ENCODE results near the gene SUMO3.

The SUMO3 gene

DNA sequence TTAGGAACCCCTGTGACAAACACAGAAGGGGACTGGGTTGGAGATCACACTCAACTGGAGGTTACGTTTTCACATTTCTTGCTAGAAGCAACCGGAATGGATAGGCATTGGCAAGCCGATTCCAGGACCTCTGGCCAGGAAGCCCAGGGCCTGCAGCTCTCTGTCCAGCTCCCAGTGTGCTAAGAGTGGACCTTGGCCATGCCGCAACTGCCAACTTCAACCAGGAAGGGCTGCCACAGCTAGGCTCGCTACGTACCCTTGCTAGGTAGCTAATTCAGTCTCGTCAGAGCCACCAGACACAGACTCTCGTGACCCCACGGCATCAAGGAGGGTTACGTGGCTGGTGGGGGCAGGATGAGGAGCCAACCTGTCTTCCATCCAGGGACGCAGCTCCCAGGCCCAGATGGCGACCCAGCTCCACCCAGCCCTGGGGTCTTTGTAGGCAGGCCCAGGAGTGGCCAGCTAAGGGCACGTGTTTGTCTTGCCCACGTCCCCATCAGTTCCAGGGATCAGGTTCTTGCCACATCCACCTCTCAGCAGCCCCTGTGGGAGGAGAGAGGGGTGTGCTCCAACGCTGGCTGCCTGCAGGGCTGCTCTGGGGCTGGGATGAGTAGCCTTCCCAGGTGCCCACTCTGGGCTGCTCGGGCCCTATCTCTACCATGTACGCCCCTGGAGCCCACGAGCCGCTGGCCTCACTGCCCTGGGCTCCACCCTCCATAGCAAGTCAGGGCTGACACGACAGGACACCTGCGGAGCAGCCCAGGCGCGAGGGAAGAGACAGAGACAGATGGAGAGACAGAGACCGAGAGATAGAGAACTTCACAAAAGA lies 55.4 kb downstream of the SUMO3 start:
- Histone ChIP-seq H3K9ac (ENCODE audit: low read length) (no peak overlapping the region), H3K4me3 (ENCODE audit: low read length) (no peak overlapping the region), H3K4me2 (ENCODE audit: low read length) (no peak overlapping the region), H3K36me3 (replicated peaks; ENCODE audit: low read depth, low read length) (no peaks in the 10 kb centered on the region), H2AFZ (ENCODE audit: low read depth, low read length) (no peak overlapping the region), H4K20me1 (ENCODE audit: insufficient read depth, low read length) (no peaks in the 10 kb centered on the region), H3K27me3 (ENCODE audit: low read depth, low read length) (no peaks in the 10 kb centered on the region), H3K9me3 (ENCODE audit: insufficient read depth, low read length) (no peaks in the 10 kb centered on the region), H3K27ac (ENCODE audit: low read length) (no peak overlapping the region), H3K4me1 (ENCODE audit: low read length) (no peaks in the 10 kb centered on the region), H3K79me2 (ENCODE audit: low read length) (no peaks in the 10 kb centered on the region)
- no peak for TF ChIP-seq EZH2phosphoT487 (IDR thresholded peaks at IDR 0.05; ENCODE audit: low read depth)
- TF ChIP-seq, protein P1, sequence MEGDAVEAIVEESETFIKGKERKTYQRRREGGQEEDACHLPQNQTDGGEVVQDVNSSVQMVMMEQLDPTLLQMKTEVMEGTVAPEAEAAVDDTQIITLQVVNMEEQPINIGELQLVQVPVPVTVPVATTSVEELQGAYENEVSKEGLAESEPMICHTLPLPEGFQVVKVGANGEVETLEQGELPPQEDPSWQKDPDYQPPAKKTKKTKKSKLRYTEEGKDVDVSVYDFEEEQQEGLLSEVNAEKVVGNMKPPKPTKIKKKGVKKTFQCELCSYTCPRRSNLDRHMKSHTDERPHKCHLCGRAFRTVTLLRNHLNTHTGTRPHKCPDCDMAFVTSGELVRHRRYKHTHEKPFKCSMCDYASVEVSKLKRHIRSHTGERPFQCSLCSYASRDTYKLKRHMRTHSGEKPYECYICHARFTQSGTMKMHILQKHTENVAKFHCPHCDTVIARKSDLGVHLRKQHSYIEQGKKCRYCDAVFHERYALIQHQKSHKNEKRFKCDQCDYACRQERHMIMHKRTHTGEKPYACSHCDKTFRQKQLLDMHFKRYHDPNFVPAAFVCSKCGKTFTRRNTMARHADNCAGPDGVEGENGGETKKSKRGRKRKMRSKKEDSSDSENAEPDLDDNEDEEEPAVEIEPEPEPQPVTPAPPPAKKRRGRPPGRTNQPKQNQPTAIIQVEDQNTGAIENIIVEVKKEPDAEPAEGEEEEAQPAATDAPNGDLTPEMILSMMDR (IDR thresholded peaks at IDR 0.05; ENCODE audit: low read depth, low read length) = no peak

- H3K36me3 ChIP-seq (replicated peaks; ENCODE audit: low read depth, low read length) = no peaks in the 10 kb centered on the region
- no peak overlapping the region for H3K4me2 ChIP-seq (ENCODE audit: low read length)
- H3K27me3 ChIP-seq (ENCODE audit: low read depth, low read length) = no peaks in the 10 kb centered on the region
- H3K9ac ChIP-seq (ENCODE audit: low read length) = no peak overlapping the region
- H3K4me3 ChIP-seq (ENCODE audit: low read length) = no peak overlapping the region
- H4K20me1 ChIP-seq (ENCODE audit: insufficient read depth, low read length) = no peaks in the 10 kb centered on the region
- TF ChIP-seq EZH2phosphoT487 (IDR thresholded peaks at IDR 0.05; ENCODE audit: low read depth) = no peak
- TF ChIP-seq, protein P1 (IDR thresholded peaks at IDR 0.05; ENCODE audit: low read depth, low read length) = no peak
- H3K9me3 ChIP-seq (ENCODE audit: insufficient read depth, low read length) = no peaks in the 10 kb centered on the region
- H2AFZ ChIP-seq (ENCODE audit: low read depth, low read length) = no peak overlapping the region
- H3K4me1 ChIP-seq (ENCODE audit: low read length) = no peaks in the 10 kb centered on the region
- no peak overlapping the region for H3K27ac ChIP-seq (ENCODE audit: low read length)
- H3K79me2 ChIP-seq (ENCODE audit: low read length) = no peaks in the 10 kb centered on the region
These were observed 56.1 kb downstream of the SUMO3 start for GRCh38 chr21:44761747-44762208.

DNA sequence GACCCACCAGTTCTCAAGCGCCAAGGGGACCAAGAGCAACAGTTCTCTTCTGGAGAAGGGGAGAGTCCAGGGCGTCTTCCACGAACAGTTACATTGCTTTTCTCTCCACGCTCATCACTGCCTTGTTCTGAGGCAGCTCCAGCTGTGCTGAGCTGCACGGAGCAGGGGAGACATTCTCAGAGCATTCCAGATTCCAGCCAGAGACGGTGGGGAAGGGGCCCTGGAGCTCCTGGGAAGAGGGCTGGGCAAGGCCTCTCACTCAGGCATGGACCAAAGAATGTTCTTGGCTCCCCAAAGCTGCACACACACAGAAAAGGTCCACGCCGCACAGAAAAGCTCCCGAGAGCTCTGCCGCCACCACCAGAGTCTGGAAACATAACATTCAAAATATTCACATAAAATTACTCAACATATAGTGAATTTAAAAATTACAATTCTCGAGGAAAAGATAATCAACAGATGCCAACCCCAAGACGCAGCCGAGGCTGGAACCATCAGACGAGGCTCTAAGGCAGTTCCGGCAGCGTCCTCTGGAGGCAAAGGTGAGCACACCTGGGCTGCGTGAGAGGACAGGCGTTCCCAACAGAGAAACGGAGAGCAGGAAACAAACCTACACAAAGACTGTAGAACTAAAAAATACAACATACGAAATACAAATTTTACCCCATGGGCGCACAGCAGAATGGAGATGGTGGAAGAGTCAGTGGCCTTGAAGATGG lies 56.7 kb downstream of the SUMO3 start:
- H3K36me3 ChIP-seq (replicated peaks; ENCODE audit: low read depth, low read length) = no peaks in the 10 kb centered on the region
- H3K4me1 ChIP-seq (ENCODE audit: low read length) = no peaks in the 10 kb centered on the region
- H3K27ac ChIP-seq (ENCODE audit: low read length) = no peak overlapping the region
- H3K9me3 ChIP-seq (ENCODE audit: insufficient read depth, low read length) = no peaks in the 10 kb centered on the region
- no peaks in the 10 kb centered on the region for H3K79me2 ChIP-seq (ENCODE audit: low read length)
- no peak overlapping the region for H3K4me2 ChIP-seq (ENCODE audit: low read length)
- H2AFZ ChIP-seq (ENCODE audit: low read depth, low read length) = no peak overlapping the region
- no peak for TF ChIP-seq EZH2phosphoT487 (IDR thresholded peaks at IDR 0.05; ENCODE audit: low read depth)
- TF ChIP-seq, protein P1 (IDR thresholded peaks at IDR 0.05; ENCODE audit: low read depth, low read length) = peak; percentile 42
- H4K20me1 ChIP-seq (ENCODE audit: insufficient read depth, low read length) = no peaks in the 10 kb centered on the region
- H3K27me3 ChIP-seq (ENCODE audit: low read depth, low read length) = no peaks in the 10 kb centered on the region
- H3K9ac ChIP-seq (ENCODE audit: low read length) = no peak overlapping the region
- H3K4me3 ChIP-seq (ENCODE audit: low read length) = no peak overlapping the region

DNA sequence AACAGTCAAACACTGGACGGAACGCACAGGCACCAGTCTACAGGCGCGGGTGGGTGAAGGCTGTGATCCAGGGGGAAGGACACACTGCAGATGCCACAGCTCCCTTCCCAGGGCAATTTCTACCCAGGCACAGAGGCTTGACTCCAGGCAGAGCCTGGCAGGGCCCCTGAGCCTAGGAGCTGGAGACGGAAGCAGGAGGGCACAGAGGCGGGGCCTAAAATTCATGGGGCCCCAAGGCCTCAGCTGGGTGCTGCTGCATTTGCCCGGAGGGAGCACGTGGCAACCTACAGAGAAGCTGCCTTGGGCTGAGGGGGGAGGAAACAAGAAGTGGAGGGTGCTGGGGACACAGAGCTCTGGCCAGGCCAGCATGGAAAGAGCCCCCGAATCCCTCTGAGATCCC lies 57.5 kb downstream of the SUMO3 start:
- Histone ChIP-seq H3K4me1 (ENCODE audit: low read length) (no peaks in the 10 kb centered on the region), H4K20me1 (ENCODE audit: insufficient read depth, low read length) (no peaks in the 10 kb centered on the region), H3K4me2 (ENCODE audit: low read length) (no peak overlapping the region), H3K4me3 (ENCODE audit: low read length) (no peak overlapping the region), H3K9ac (ENCODE audit: low read length) (no peak overlapping the region), H3K79me2 (ENCODE audit: low read length) (no peaks in the 10 kb centered on the region), H3K27ac (ENCODE audit: low read length) (no peak overlapping the region), H3K27me3 (ENCODE audit: low read depth, low read length) (no peaks in the 10 kb centered on the region), H2AFZ (ENCODE audit: low read depth, low read length) (no peak overlapping the region), H3K9me3 (ENCODE audit: insufficient read depth, low read length) (no peaks in the 10 kb centered on the region), H3K36me3 (replicated peaks; ENCODE audit: low read depth, low read length) (no peaks in the 10 kb centered on the region)
- TF ChIP-seq, protein P1 (IDR thresholded peaks at IDR 0.05; ENCODE audit: low read depth, low read length) = no peak
- no peak for TF ChIP-seq EZH2phosphoT487 (IDR thresholded peaks at IDR 0.05; ENCODE audit: low read depth)

Data from OCI-LY3 (cell line).